OCI-LY1 (cell line): ENCODE results near the gene CDS1.

Experiments used
- H2AFZ ChIP-seq: fragments of 200-600 bp; sonication (generic), shearing (Covaris generic); 2 replicates; pipeline ENCODE4 v1.6.0; 2014; ENCODE audit warnings: antibody characterized with exemption, mild to moderate bottlenecking, low read length
- H3F3A ChIP-seq: fragments of 200-600 bp; sonication (generic), shearing (Covaris generic); 2 replicates; pipeline ENCODE4 v1.6.0; 2014; ENCODE audit warnings: mild to moderate bottlenecking, antibody characterized with exemption, low read length, moderate library complexity; ENCODE audit not compliant: insufficient read depth
- H3K27ac ChIP-seq: fragments of 200-600 bp; sonication (generic); 2 replicates; pipeline ENCODE4 v1.5.1; 2014; ENCODE audit warnings: low read length, mixed run types, mild to moderate bottlenecking, low read depth; ENCODE audit not compliant: poor library complexity, severe bottlenecking
- H3K27me3 ChIP-seq: fragments of 200-600 bp; sonication (generic); 2 replicates; pipeline ENCODE4 v1.6.0; 2014; ENCODE audit warnings: antibody characterized with exemption, mild to moderate bottlenecking, low read length, moderate library complexity; ENCODE audit not compliant: insufficient read depth
- H3K36me3 ChIP-seq: fragments of 200-600 bp; sonication (generic); 2 replicates; pipeline ENCODE4 v1.6.1; 2014; ENCODE audit warnings: mild to moderate bottlenecking, antibody characterized with exemption, low read length, moderate library complexity, mixed read lengths; ENCODE audit not compliant: insufficient read depth
- H3K4me1 ChIP-seq: fragments of 200-600 bp; sonication (generic); 2 replicates; pipeline ENCODE4 v1.5.1; 2014; ENCODE audit warnings: mild to moderate bottlenecking, low read length, moderate library complexity; ENCODE audit not compliant: insufficient read depth, severe bottlenecking
- H3K4me2 ChIP-seq: fragments of 200-600 bp; sonication (generic), shearing (Covaris generic); 2 replicates; pipeline ENCODE4 v1.6.1; 2014; ENCODE audit warnings: low read length
- H3K4me3 ChIP-seq: fragments of 200-600 bp; sonication (generic); 2 replicates; pipeline ENCODE4 v1.5.1; 2014; ENCODE audit warnings: low read length, low read depth, mild to moderate bottlenecking, mixed read lengths; ENCODE audit not compliant: poor library complexity, severe bottlenecking
- H3K79me2 ChIP-seq: fragments of 200-600 bp; shearing (Covaris generic); 2 replicates; pipeline ENCODE4 v1.6.1; 2016; ENCODE audit warnings: mixed run types, low read length, mixed read lengths; ENCODE audit not compliant: insufficient read depth
- H3K9ac ChIP-seq: fragments of 200-600 bp; sonication (generic), shearing (Covaris generic); 2 replicates; pipeline ENCODE4 v1.6.1; 2014; ENCODE audit warnings: mild to moderate bottlenecking, low read length, mixed read lengths
- H3K9me2 ChIP-seq: fragments of 200-600 bp; sonication (generic), shearing (Covaris generic); 2 replicates; pipeline ENCODE4 v1.6.1; 2014; ENCODE audit warnings: low read depth, mild to moderate bottlenecking, low read length, mixed read lengths
- H3K9me3 ChIP-seq: fragments of 200-600 bp; shearing (Covaris generic); 2 replicates; pipeline ENCODE4 v1.6.1; 2014; ENCODE audit warnings: low read length, mixed read lengths
- H4K20me1 ChIP-seq: fragments of 200-600 bp; sonication (generic), shearing (Covaris generic); 2 replicates; pipeline ENCODE4 v1.6.0; 2016; ENCODE audit warnings: mild to moderate bottlenecking, low read length; ENCODE audit not compliant: insufficient read depth
- CTCF ChIP-seq: fragments of 200-600 bp; sonication (generic), shearing (Covaris generic); IDR thresholded peaks from 2 replicates; pipeline ENCODE4 v1.5.1; 2017; ENCODE audit warnings: mild to moderate bottlenecking, antibody characterized with exemption, low read length, moderate library complexity, mixed read lengths
- EZH2 ChIP-seq: fragments of 200-600 bp; sonication (generic), shearing (Covaris generic); IDR thresholded peaks from 2 replicates; pipeline ENCODE4 v1.8.0; 2017; ENCODE audit warnings: borderline replicate concordance, mixed run types, mild to moderate bottlenecking, antibody characterized with exemption, low read length, moderate library complexity, mixed read lengths

CDS1 gene

GRCh38 chr4:84594724-84595123 is 11.8 kb downstream of the CDS1 start:
- no peak overlapping the region for H3K4me2 ChIP-seq
- no peak overlapping the region for H3K4me3 ChIP-seq
- no peaks in the 10 kb centered on the region for H3K4me1 ChIP-seq
- H3F3A ChIP-seq, result no peaks in the 10 kb centered on the region
- H2AFZ ChIP-seq, result no peak overlapping the region
- H3K27ac ChIP-seq, result no peak overlapping the region
- no peaks in the 10 kb centered on the region for H3K79me2 ChIP-seq
- no peaks in the 10 kb centered on the region for H4K20me1 ChIP-seq
- no peaks in the 10 kb centered on the region for H3K27me3 ChIP-seq
- no peaks in the 10 kb centered on the region for H3K36me3 ChIP-seq
- no peaks in the 10 kb centered on the region for H3K9me3 ChIP-seq
- no peak overlapping the region for H3K9ac ChIP-seq
- H3K9me2 ChIP-seq, result no peaks in the 10 kb centered on the region
- no peak for TF ChIP-seq CTCF
- TF ChIP-seq EZH2, result no peak

GRCh38 chr4:84596826-84597225 is 13.9 kb downstream of the CDS1 start:
- Histone ChIP-seq H3K27me3 (no peaks in the 10 kb centered on the region), H3K9me2 (no peaks in the 10 kb centered on the region), H3K4me1 (no peaks in the 10 kb centered on the region), H4K20me1 (no peaks in the 10 kb centered on the region), H3K79me2 (no peaks in the 10 kb centered on the region), H3K27ac (no peak overlapping the region), H3K9ac (no peak overlapping the region), H3K4me3 (no peak overlapping the region), H3K9me3 (no peaks in the 10 kb centered on the region), H3K36me3 (no peaks in the 10 kb centered on the region), H2AFZ (no peak overlapping the region), H3F3A (no peaks in the 10 kb centered on the region), H3K4me2 (no peak overlapping the region)
- TF ChIP-seq CTCF (no peak), EZH2 (no peak)

GRCh38 chr4:84597450-84597849 is 14.5 kb downstream of the CDS1 start:
- no peak overlapping the region for H3K4me3 ChIP-seq
- no peak for TF ChIP-seq EZH2
- no peak for TF ChIP-seq CTCF
- no peaks in the 10 kb centered on the region for H3K27me3 ChIP-seq
- no peaks in the 10 kb centered on the region for H3K9me2 ChIP-seq
- no peaks in the 10 kb centered on the region for H3K4me1 ChIP-seq
- H3K36me3 ChIP-seq, result no peaks in the 10 kb centered on the region
- H3K9ac ChIP-seq, result no peak overlapping the region
- no peaks in the 10 kb centered on the region for H3K79me2 ChIP-seq
- no peaks in the 10 kb centered on the region for H4K20me1 ChIP-seq
- H3K4me2 ChIP-seq, result no peak overlapping the region
- H3K27ac ChIP-seq, result no peak overlapping the region
- H2AFZ ChIP-seq, result no peak overlapping the region
- no peaks in the 10 kb centered on the region for H3K9me3 ChIP-seq
- H3F3A ChIP-seq, result no peaks in the 10 kb centered on the region
